Loucy (cell line): Measurements from ENCODE around the gene PDRG1.

Experiments used
- CTCF ChIP-seq: fragments of 200-600 bp; sonication (generic); conservative IDR thresholded peaks from 2 replicates; pipeline ENCODE4 v1.5.1; 2014; ENCODE audit warnings: mild to moderate bottlenecking, antibody characterized with exemption, low read length
- EZH2phosphoT487 ChIP-seq: fragments of 200-600 bp; IDR thresholded peaks from 2 replicates; pipeline ENCODE4 v1.6.1; 2018; ENCODE audit warnings: antibody characterized with exemption, mild to moderate bottlenecking, moderate library complexity, borderline replicate concordance

- TF ChIP-seq CTCF (no peak), EZH2phosphoT487 (no peak)
Measured at GRCh38 chr20:31922181-31922580, 29.7 kb downstream of the PDRG1 start.
